Stimulated activated effector memory CD8-positive, alpha-beta T cell treated with anti-CD3 and anti-CD28 coated beads, Interleukin-12 subunit alpha, Interleukin-12 subunit beta, amount 100 ng/mL, for 72 hours (primary cell): ENCODE results near the gene ATP10A.
A peak's percentile ranks its signal among the peaks of the same experiment; 100 is the strongest.
"Not testable (repeated sequence)": the region's sequence is repeated elsewhere in the genome, so short reads cannot be mapped to it uniquely, and the experiment has no call there.

Experiments used
- ATAC-seq: fragments of 150-1000 bp; cut with Tn5 transposase; 2 replicates; pipeline ENCODE4 v1.10.0; 2021
- DNase-seq, 2 donors: peaks; one replicate each; pipeline ENCODE4 v3.0.0; 2021 to 2022; ENCODE audit warnings: low spot score in 2 of 2
- H3K27ac Mint-ChIP-seq: one replicate; pipeline ENCODE4 v1.8.0; 2022; ENCODE audit warnings: mild to moderate bottlenecking, mixed read lengths
- H3K36me3 Mint-ChIP-seq: one replicate; pipeline ENCODE4 v1.8.0; 2022; ENCODE audit warnings: mild to moderate bottlenecking, mixed read lengths
- H3K4me1 Mint-ChIP-seq: one replicate; pipeline ENCODE4 v1.8.0; 2022; ENCODE audit warnings: mixed read lengths
- H3K4me3 Mint-ChIP-seq: one replicate; pipeline ENCODE4 v1.8.0; 2022; ENCODE audit warnings: mild to moderate bottlenecking, mixed read lengths
- H3K9me3 Mint-ChIP-seq: one replicate; pipeline ENCODE4 v1.8.0; 2022; ENCODE audit warnings: mixed read lengths

The ATP10A gene

DNA sequence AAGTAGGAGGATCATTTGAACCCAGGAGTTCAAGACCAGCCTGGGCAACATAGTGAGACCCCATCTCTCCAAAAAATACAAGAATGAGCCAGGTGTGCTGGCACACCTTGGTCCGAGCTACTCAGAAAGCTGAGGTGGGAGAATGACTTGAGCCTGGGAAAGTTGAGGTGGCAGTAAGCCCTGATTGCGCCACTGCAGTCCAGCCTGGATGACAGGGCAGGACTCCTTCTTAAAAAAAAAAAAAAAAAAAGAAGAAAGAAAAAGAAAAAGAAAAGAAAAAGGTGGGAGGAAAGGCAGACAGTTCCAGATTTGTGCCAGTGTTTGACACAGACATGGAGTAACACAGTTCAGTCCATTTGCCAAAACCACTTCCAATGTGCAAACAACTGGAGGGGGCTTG lies 75.7 kb downstream of the ATP10A start:
- H3K4me1 Mint-ChIP-seq = peaks cover 62% of the 10 kb centered on the region
- DNase-seq (no peak), ATAC-seq (no peak)
- H3K4me3 Mint-ChIP-seq = no peak overlapping the region
- H3K27ac Mint-ChIP-seq = no peak overlapping the region
- peaks cover 6% of the 10 kb centered on the region for H3K36me3 Mint-ChIP-seq
- no peaks in the 10 kb centered on the region for H3K9me3 Mint-ChIP-seq

DNA sequence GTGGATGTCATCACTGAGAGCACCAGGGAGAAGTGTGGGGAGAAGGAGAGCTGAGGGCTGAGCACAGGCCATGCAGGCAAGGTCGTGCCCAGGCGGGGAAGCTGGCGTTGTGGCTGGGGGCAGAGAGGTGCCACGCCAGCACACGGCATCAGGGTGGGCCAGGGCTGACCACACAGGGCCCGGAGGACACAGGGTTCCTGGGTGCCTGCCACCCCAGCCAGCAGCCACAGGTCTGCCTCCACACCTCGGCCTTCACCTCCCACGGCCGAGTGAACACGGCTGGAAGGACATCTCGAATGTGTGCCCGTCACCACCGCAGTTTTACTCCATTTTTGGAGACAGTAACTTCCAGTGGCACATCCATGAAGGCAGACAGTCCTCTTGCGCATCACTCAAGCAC lies 77.1 kb downstream of the ATP10A start:
- peaks cover 50% of the 10 kb centered on the region for H3K4me1 Mint-ChIP-seq
- H3K36me3 Mint-ChIP-seq = peaks cover 6% of the 10 kb centered on the region
- H3K4me3 Mint-ChIP-seq = no peak overlapping the region
- ATAC-seq = no peak
- H3K27ac Mint-ChIP-seq = no peak overlapping the region
- H3K9me3 Mint-ChIP-seq = no peaks in the 10 kb centered on the region
- DNase-seq = no peak

DNA sequence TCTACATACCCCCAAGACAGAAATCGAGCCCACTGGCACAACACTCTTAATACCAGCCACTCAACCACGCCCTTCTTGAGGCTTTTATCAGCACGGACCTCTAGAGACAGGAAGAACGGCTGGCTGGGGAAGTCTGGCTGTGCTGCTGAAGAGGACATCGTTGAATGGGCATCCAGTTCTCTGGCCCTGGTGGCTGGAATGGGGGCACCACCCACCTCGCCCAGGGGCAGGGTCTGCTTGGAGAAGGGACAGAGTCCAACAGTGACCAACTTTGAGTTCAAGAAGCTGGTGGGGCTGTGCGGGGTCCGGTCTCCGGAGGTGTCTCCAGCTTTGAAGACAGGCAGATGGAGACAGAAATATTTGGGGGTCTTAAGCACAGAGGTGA lies 77.5 kb downstream of the ATP10A start:
- no peak for DNase-seq
- H3K27ac Mint-ChIP-seq = no peak overlapping the region
- peaks cover 46% of the 10 kb centered on the region for H3K4me1 Mint-ChIP-seq
- H3K4me3 Mint-ChIP-seq = no peak overlapping the region
- ATAC-seq = no peak
- H3K9me3 Mint-ChIP-seq = no peaks in the 10 kb centered on the region
- H3K36me3 Mint-ChIP-seq = peaks cover 6% of the 10 kb centered on the region

DNA sequence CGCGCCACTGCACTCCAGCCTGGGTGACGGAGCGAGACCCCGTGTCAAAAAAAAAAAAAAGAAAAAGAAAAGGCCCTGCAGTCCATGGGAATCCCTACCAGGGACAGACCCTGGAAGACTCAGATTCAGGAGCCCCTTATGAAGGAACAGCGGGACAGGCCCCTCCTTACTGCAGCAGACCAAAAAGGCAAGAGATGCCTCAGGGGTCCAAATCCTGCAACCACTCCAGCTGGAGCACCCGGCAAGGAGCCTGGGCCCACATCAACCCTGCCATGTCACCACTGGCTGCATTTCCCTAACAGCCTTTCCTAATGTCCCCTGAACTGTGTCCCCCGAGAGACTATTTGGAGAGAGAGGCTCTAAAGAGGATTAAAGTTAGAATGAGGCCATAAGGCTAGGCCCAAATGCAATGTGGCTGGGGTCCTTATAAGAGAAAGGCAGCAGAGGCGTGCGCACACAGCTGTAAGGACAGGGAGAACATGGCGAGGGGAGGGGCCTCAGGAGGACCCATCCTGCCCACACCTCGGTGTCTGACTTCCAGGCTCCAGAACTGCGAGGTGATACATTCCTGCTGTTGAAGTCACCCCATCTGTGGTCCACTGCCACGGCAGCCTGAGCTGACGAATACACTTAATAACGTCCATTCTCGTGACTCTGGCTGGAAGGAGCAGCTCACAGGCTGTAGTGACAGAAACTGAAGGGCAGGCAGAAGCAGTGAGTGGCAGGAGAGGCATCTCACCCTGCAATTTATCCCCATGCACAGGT lies 78.1 kb downstream of the ATP10A start:
- ATAC-seq (no peak), DNase-seq (no peak)
- Mint-ChIP-seq H3K9me3 (no peaks in the 10 kb centered on the region), H3K27ac (no peak overlapping the region), H3K4me1 (peaks cover 40% of the 10 kb centered on the region), H3K4me3 (no peak overlapping the region), H3K36me3 (peaks cover 11% of the 10 kb centered on the region)

DNA sequence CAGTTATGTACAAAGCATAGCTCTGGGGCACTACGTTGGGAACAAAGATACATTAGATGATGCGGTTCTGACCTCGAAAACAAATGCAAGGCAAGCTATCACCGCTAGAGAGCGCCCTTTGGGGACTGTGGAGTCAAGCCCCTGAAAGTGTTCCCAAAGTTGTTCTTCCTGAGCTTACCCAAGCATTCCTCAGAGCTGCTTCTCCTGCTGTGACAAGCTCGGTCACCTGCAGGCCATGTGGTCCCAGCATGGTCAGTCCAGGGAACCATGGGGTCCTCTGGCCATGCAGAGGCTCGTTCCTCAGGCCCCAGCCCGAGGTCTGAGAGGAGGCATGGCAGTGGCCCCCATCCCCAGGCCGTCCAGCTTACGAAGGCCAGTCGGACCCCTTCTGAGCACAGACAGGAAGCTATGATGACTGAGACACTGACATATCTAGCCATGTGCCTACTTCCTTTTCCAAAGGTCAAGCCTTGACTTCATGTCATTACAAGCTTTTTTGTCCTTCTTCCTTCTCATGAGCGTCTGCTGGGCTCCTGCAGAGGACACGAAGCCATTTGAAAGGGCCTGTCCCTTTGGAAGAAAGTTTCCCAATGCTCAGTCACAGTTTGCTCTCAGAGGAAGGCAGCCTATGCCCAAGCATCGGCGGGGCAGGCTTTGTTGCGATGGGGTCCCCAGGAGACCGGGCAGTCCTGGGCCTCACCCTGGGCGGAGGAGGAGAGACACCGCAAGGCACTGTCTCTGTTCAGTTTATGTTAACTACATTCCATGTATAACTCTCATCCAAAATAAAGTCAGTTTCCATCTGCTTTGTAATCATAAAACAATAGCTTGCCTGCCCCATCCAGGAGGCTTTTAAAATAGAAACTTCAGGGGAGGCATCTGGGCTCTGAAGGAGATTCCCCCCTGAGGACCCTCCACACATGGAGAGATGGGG lies 79.3 kb downstream of the ATP10A start:
- Mint-ChIP-seq H3K9me3 (no peaks in the 10 kb centered on the region), H3K4me1 (peaks cover 36% of the 10 kb centered on the region)

DNA sequence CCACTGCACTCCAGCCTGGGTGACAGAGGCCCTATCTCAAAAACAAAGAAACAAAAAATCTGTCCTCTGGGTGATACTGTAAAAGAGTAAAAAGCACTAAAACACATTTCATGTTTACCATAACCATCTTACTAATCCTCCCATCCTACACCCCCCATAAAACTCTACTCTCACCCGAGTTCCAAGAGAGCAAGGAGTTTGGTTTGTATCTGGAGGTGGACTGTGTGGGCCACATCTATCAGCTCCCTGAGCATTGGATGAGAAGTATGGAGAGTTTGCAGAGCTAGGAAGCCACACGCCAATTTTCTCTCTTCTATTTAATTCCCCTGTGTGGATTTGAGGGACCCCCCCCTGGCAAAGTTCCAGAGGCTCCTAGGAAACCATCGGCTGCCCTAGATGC lies 80.0 kb downstream of the ATP10A start:
- DNase-seq (no peak), ATAC-seq (no peak)
- Mint-ChIP-seq H3K27ac (no peak overlapping the region), H3K9me3 (no peaks in the 10 kb centered on the region), H3K4me3 (no peak overlapping the region), H3K36me3 (peaks cover 19% of the 10 kb centered on the region), H3K4me1 (peaks cover 31% of the 10 kb centered on the region)

More for the DNA sequence above, 79.3 kb downstream of the ATP10A start:
- no peak overlapping the region for H3K4me3 Mint-ChIP-seq
- no peak overlapping the region for H3K27ac Mint-ChIP-seq
- DNase-seq (peak; percentile 25 to 63), ATAC-seq (no peak)
- peaks cover 17% of the 10 kb centered on the region for H3K36me3 Mint-ChIP-seq

DNA sequence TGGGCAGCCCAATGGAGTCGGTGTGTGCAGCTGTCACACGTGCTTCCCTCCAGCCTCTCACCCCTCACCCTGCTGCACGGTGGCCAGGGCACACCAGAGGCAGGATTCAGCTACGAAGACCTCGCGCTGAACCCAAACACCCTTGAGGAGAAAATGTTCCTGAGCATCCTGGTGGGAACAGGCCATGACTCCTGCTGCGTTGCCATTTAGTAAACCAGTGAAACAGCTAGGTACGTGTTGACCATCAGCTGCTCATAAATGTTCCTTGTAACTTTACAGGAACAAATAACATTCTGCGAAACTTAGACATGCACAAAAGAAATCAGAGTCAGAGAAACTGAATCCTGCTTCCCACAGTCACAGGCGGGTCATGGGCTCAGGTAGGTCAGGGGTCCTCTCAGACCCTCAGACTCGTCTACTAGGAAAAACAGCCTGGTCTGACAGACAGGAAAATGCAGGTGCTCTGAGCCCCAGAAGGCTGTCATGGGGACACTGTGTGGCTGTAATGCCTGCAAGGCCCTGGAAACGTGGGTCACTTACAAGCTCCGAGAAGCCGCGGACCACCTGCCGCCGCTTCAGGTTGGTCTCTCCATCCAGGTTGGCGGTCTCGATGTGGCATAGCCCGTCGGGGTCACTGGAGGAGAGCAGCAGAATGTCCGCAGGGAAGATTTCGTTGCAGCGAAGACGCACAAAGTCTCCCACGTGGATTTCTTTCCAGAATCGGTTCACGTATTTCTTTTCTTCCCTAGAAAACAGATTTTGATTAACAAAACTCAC lies 82.5 kb downstream of the ATP10A start:
- H3K4me1 Mint-ChIP-seq = peaks cover 19% of the 10 kb centered on the region
- DNase-seq (no peak), ATAC-seq (no peak)
- no peaks in the 10 kb centered on the region for H3K9me3 Mint-ChIP-seq
- H3K27ac Mint-ChIP-seq = no peak overlapping the region
- H3K4me3 Mint-ChIP-seq = no peak overlapping the region
- H3K36me3 Mint-ChIP-seq = peaks cover 19% of the 10 kb centered on the region

DNA sequence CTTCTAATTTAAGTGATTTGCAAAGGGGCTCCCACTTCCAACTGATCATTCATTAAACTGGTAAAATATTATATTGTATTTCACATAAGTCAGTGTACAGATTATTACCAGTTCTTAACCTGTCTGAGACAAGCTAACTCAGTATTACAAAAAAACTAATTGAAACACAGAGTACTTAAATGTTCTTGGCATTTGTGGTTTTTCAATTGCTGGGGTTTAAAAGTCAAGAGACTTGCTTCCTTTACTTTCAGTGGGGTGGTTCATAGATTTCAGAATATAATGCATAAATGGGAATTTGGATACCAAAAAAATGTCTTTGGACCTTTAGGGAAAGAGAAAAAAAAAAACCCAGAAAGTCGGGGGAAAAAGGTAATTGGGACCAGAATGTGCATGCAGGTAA lies 85.0 kb downstream of the ATP10A start:
- DNase-seq (no peak), ATAC-seq (no peak)
- Mint-ChIP-seq H3K4me1 (peaks cover under 1% of the 10 kb centered on the region), H3K9me3 (no peaks in the 10 kb centered on the region), H3K4me3 (no peak overlapping the region), H3K36me3 (peaks cover 19% of the 10 kb centered on the region), H3K27ac (no peak overlapping the region)

DNA sequence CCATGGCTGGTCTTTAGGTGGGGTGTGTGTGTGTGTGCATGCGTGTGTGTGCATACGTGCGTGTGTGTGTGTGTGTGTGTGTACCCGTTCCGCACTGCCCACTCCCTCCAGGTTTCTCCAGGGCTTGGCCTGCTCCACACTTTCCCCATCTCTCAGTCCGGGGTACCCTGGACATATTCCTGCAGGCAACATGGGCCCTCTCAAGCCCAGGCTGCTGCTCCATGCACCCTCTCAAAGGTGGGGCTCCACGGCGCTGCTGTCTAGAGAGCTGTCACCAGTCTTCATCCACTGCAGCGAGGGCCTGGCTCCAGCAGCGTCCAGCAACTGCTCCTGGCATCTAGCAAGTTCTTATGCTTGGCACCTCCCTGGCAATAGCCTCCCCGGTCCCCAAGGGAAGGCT lies 86.1 kb downstream of the ATP10A start:
- no peaks in the 10 kb centered on the region for H3K4me1 Mint-ChIP-seq
- ATAC-seq = no peak
- H3K27ac Mint-ChIP-seq = no peak overlapping the region
- H3K9me3 Mint-ChIP-seq = no peaks in the 10 kb centered on the region
- DNase-seq = no peak
- no peak overlapping the region for H3K4me3 Mint-ChIP-seq
- H3K36me3 Mint-ChIP-seq = peaks cover 19% of the 10 kb centered on the region

DNA sequence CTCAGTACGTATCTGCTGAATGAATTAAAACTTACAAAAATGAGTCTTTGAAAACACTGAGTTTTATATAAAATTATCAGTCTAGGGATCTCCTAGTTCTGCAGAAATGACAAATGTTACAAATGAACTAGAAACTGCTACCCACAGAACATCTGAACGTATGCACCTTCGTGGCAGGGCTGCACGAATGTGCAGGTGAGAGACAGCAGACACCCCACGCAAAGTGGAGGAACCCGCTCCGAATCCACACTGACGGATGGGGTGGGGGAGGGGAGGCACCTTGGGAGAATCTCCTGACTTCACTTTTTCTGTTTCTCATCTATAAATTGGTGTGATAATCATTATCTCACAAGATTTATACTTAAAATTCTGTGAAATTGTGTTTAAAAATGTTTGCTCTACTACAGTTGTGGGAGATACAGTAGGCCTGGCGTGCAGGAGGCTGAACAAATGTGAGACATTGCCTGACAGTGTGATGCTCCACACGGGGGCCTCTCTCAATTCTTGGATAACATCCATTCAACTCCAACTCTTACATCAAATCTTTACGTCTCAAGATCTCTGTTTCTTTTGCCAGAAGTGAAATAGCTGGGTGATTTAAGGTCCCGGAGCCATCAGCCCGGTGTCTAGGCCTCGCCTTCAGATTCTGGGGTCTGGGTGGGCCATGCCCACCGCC lies 86.9 kb downstream of the ATP10A start:
- no peak for DNase-seq
- Mint-ChIP-seq H3K4me1 (no peaks in the 10 kb centered on the region), H3K27ac (no peak overlapping the region), H3K9me3 (no peaks in the 10 kb centered on the region), H3K4me3 (no peak overlapping the region), H3K36me3 (peaks cover 19% of the 10 kb centered on the region)
- ATAC-seq = no peak

DNA sequence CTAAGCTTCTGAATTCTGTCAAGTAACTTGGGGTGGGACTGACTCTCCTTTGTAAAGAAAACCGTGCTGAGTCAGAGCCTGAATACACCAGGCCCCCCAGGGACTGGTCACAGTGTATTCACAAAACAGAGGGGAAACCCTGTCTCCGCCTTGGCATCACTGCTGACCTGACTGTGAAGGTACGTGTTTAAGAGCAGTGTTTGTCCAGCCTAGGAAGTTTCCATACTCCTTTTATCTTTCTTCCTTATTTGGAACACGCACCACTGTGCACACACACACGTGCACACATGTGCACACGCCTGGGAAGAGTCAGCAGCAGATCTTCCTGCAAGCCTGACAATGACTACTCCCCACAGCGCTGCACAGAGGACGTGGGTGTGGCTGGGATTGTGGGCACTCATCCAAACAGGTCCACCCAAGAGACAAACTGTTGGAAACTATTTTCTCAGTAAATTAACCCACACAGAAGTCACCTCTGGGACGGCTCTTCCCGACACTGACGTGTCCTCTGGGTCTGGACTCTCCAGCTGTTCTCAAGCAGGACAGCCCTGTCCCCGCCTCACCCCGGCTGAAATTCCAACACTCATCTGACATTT lies 87.7 kb downstream of the ATP10A start:
- H3K4me3 Mint-ChIP-seq = no peak overlapping the region
- DNase-seq (no peak), ATAC-seq (peak; percentile 50)
- H3K36me3 Mint-ChIP-seq = peaks cover 18% of the 10 kb centered on the region
- H3K27ac Mint-ChIP-seq = no peak overlapping the region
- H3K4me1 Mint-ChIP-seq = no peaks in the 10 kb centered on the region
- H3K9me3 Mint-ChIP-seq = no peaks in the 10 kb centered on the region

DNA sequence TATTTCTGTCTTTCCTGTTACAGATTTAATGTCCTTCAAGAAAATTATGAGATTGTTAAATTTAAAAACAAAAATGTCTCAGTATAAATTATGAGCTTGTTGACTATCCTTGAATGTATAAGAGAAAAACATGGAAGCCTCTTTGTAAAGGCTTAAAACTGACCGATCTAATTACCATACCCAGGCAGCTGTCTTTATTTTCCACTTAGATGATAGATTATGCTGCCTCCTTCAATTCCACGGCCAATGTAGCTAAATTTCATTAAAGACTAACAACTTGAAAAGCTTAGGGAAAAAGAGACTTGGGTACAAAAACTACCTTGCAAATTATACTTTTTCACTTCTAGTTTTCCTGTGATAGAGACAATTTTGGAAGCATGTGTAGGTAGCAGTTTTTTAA lies 88.3 kb downstream of the ATP10A start:
- DNase-seq (no peak), ATAC-seq (no peak)
- peaks cover 13% of the 10 kb centered on the region for H3K36me3 Mint-ChIP-seq
- H3K4me3 Mint-ChIP-seq = no peak overlapping the region
- H3K4me1 Mint-ChIP-seq = no peaks in the 10 kb centered on the region
- no peak overlapping the region for H3K27ac Mint-ChIP-seq
- no peaks in the 10 kb centered on the region for H3K9me3 Mint-ChIP-seq

DNA sequence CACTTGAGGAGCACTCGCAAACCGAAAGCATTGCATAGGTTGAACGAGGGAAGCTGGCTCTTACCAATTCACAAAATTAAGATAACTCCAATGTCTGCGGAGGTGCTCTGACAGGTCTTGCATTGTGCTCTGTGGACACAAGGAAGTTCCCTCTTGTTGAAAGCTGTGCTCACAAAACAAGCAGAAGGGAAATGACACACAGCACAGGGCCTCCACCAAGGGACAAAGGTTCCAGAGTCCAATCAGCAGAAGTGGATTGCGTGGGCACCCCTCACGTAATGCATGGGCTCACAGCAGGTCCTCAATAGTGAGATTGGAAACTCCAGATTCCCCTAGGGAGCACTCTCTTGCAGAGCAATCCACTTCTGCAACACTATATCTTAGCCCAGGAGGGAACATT lies 89.9 kb downstream of the ATP10A start:
- Mint-ChIP-seq H3K4me3 (no peak overlapping the region), H3K36me3 (no peaks in the 10 kb centered on the region), H3K9me3 (no peaks in the 10 kb centered on the region), H3K27ac (no peak overlapping the region), H3K4me1 (no peaks in the 10 kb centered on the region)
- ATAC-seq (no peak), DNase-seq (no peak)

DNA sequence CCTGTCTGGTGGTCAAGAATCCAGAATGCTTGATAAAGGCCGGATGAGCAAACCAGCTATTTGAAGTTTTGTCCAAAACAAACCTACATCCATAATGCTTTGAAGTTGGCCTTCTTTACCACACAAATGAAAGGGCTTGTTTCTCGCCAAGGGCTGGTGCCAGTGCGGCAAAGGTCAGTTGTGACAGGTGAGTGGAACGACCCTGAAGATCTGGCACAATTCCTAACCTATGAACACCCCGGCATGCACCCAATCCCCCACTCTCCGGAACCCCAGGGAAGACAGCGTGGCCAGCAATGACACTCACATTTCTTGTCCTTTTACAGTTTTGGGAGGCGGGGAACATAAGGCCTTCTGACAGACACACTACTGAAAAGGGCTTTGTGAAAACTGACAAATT lies 90.6 kb downstream of the ATP10A start:
- no peak overlapping the region for H3K27ac Mint-ChIP-seq
- no peaks in the 10 kb centered on the region for H3K36me3 Mint-ChIP-seq
- H3K4me3 Mint-ChIP-seq = no peak overlapping the region
- no peak for DNase-seq
- no peaks in the 10 kb centered on the region for H3K9me3 Mint-ChIP-seq
- ATAC-seq = no peak
- no peaks in the 10 kb centered on the region for H3K4me1 Mint-ChIP-seq

DNA sequence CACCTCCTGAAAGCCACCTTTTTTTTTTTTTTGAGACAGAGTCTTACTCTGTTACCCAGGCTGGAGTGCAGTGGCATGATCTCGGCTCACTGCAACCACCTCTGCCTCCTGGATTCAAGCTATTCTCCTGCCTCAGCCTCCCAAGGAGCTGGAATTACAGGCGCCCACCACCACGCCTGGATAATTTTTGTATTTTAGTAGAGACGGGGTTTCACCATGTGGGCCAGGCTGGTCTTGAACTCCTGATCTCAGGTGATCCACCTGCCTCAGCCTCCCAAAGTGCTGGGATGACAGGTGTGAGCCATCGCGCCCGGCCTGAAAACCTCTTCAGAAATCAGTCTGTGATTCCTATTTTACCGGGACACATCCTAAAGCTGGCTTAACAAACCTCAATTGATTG lies 91.4 kb downstream of the ATP10A start:
- not testable (repeated sequence) for DNase-seq, H3K4me3 Mint-ChIP-seq, H3K27ac Mint-ChIP-seq, H3K9me3 Mint-ChIP-seq, ATAC-seq, H3K36me3 Mint-ChIP-seq, H3K4me1 Mint-ChIP-seq
